ENCODE measurements around the gene SMPD2.

GRCh38 chr6:109452181-109452580, 11.7 kb downstream of the SMPD2 start:
- TF ChIP-seq POLR2A (IDR thresholded peaks at IDR 0.05; ENCODE audit: low read length) (no peak), GATA1 (IDR thresholded peaks at IDR 0.05; ENCODE audit: low read depth, low read length) (no peak)
